ENCODE results near the gene ABHD8. TPM values are rescaled to one million over a fixed set of nuclear protein-coding genes. Genes with fewer than 3 reads are reported as not detected.
A peak's percentile ranks its signal among the peaks of the same experiment; 100 is the strongest.

The ABHD8 gene
- total and polyA plus RNA-seq, 2 experiments from 2014 or later: 5.5 to 16.5 TPM

- Histone ChIP-seq H3K36me3 (ENCODE audit: insufficient read depth) (no peaks in the 10 kb centered on the region), H3K79me2 (replicated peaks; ENCODE audit: insufficient read depth) (peaks cover 10% of the 10 kb centered on the region), H2AFZ (no peak overlapping the region), H3K4me3 (peak overlapping the region; percentile 74; the same call in 1 of the 2 replicates), H3F3A (replicated peaks; ENCODE audit: low read depth) (peaks cover 37% of the 10 kb centered on the region), H3K27ac (ENCODE audit: low read depth) (no peak overlapping the region), H3K4me1 (ENCODE audit: insufficient read depth) (peaks cover 37% of the 10 kb centered on the region), H3K4me2 (peak overlapping the region; percentile 75), H3K27me3 (ENCODE audit: insufficient read depth) (no peaks in the 10 kb centered on the region), H3K9me2 (ENCODE audit: insufficient read depth) (no peaks in the 10 kb centered on the region), H4K20me1 (replicated peaks; ENCODE audit: insufficient read depth) (peaks cover 3% of the 10 kb centered on the region; the same call in 1 of the 2 replicates)
- H3K27me3 Mint-ChIP-seq (ENCODE audit: insufficient read depth, low read depth, poor library complexity): peaks cover 23% of the 10 kb centered on the region
- TF ChIP-seq EZH2phosphoT487 (IDR thresholded peaks at IDR 0.05; ENCODE audit: unreplicated experiment) (no peak), JUNB (IDR thresholded peaks at IDR 0.05; ENCODE audit: unreplicated experiment) (no peak), ZNF462 (CRISPR knock-in tag; IDR thresholded peaks at IDR 0.05) (no peak), CTCF (conservative IDR thresholded peaks at IDR 0.05; ENCODE audit: low read depth in 2 of 2) (no peak), ZNF331 (CRISPR knock-in tag; IDR thresholded peaks at IDR 0.05; ENCODE audit: low read depth) (no peak), ZNF114 (CRISPR knock-in tag; IDR thresholded peaks at IDR 0.05) (no peak), EZH2 (IDR thresholded peaks at IDR 0.05; ENCODE audit: low read depth, unreplicated experiment) (no peak), CREB1 (CRISPR knock-in tag; IDR thresholded peaks at IDR 0.05; ENCODE audit: low read depth) (no peak), REST (IDR thresholded peaks at IDR 0.05; ENCODE audit: unreplicated experiment) (no peak), NANOG (IDR thresholded peaks at IDR 0.05; ENCODE audit: borderline replicate concordance) (no peak), STAT1 (IDR thresholded peaks at IDR 0.05; ENCODE audit: unreplicated experiment) (no peak), ETS1 (IDR thresholded peaks at IDR 0.05) (no peak), POLR2AphosphoS5 (IDR thresholded peaks at IDR 0.05; ENCODE audit: low read depth) (no peak)
- H3K36me3 Mint-ChIP-seq (ENCODE audit: low read depth): peaks cover 8% of the 10 kb centered on the region
- no peak for ATAC-seq
- DNase-seq (ENCODE audit: low spot score): no peak
- no peaks in the 10 kb centered on the region; the same call in 1 of the 3 replicates for H3K9me3 Mint-ChIP-seq
- H3K27ac Mint-ChIP-seq: no peak overlapping the region
- peak overlapping the region; percentile 70 for H3K4me3 Mint-ChIP-seq
- H3K4me1 Mint-ChIP-seq: peaks cover 36% of the 10 kb centered on the region
Observed at GRCh38 chr19:17303940-17304267, 679 bp upstream of the ABHD8 start.
